Measurements from ENCODE around the gene CCDC127.
"Not testable (repeated sequence)": the region's sequence is repeated elsewhere in the genome, so short reads cannot be mapped to it uniquely, and the experiment has no call there.

CCDC127 gene

GRCh38 chr5:233426-233825 is 15.5 kb upstream of the CCDC127 start:
- DNase-seq = not testable (repeated sequence)

- no peak for DNase-seq
Observed at GRCh38 chr5:231661-232060, 13.7 kb upstream of the CCDC127 start.

DNA sequence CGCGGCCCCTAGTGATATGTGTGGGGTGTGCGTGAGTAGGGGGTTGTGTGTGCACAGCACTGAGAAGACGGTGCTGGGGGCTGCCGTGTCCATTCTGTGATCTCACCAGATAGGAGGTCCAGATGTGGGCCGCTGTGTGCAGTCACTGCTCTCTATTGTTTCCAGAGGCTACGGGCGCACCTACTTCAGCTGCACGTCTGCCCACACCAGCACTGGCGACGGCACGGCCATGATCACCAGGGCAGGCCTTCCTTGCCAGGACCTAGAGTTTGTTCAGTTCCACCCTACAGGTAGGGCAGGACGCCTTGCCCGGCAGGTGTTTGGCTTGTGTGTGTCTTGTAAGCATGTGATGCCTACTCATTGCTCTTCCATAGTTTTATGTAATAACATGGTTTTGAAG is 12.8 kb upstream of the CCDC127 start:
- no peak for DNase-seq

- no peak for DNase-seq
Observed at GRCh38 chr5:228886-229285, 10.9 kb upstream of the CCDC127 start.

- DNase-seq = not testable (repeated sequence)
Observed at GRCh38 chr5:227375-227774, 9.4 kb upstream of the CCDC127 start.

- no peak for DNase-seq
Observed at GRCh38 chr5:225334-225733, 7.4 kb upstream of the CCDC127 start.

- DNase-seq = no peak
Observed at GRCh38 chr5:223791-224190, 5.8 kb upstream of the CCDC127 start.

GRCh38 chr5:222951-223715 is 5.2 kb upstream of the CCDC127 start:
- not testable (repeated sequence) for DNase-seq

GRCh38 chr5:219991-220390 is 2.0 kb upstream of the CCDC127 start:
- DNase-seq = no peak

- DNase-seq = no peak
Observed at GRCh38 chr5:219460-219863, 1.5 kb upstream of the CCDC127 start.

GRCh38 chr5:218457-219291 is 721 bp upstream of the CCDC127 start:
- peak; percentile 14 for DNase-seq

DNA sequence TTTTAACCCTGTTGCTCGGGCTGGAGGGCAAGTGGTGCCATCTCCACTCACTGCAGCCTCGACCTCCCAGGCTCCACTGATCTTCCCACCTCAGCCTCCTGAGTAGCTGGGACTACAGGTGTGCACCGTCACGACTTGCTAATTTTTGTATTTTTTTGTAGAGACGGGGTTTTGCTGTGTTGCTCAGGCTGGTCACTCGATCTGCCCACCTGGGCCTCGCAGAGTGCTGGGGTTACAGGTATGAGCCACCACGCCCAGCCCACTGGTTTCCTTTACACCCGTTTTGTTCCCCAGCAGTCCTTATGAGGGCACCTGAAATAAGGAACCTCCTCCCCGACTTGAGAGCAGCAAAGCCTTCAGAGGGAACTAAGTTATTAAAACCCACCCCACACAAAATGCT is 1.9 kb downstream of the CCDC127 start:
- not testable (repeated sequence) for DNase-seq

- DNase-seq = not testable (repeated sequence)
Observed at GRCh38 chr5:215256-215655, 2.7 kb downstream of the CCDC127 start.

DNA sequence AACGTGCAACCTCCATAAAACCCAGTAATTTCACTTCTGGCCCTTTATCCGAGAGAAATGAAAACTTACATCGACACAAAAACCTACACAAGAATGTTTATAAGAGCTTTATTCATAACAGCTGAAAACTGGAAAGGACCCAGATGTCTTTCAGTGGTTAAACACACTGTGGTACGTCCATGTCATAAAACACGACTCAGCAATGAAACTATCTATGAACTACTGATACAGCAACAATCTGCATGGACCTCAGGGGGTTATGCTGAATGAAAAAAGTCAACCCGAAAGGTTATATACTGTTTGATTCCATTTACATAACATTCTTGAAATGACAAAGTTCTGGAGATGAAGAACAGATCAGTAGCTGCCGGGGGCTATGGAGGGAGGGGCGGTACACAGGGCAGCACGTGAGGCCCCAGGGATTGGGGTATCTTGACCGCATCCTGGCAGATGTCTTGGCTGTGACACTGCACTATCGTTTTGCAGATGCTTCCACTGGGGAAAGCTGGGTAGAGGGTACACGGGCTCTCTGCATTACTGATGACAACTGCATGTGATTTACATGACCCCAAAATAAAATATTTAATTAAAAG is 4.1 kb downstream of the CCDC127 start:
- DNase-seq = no peak

GRCh38 chr5:208449-209114 is 9.4 kb downstream of the CCDC127 start:
- DNase-seq = no peak

DNA sequence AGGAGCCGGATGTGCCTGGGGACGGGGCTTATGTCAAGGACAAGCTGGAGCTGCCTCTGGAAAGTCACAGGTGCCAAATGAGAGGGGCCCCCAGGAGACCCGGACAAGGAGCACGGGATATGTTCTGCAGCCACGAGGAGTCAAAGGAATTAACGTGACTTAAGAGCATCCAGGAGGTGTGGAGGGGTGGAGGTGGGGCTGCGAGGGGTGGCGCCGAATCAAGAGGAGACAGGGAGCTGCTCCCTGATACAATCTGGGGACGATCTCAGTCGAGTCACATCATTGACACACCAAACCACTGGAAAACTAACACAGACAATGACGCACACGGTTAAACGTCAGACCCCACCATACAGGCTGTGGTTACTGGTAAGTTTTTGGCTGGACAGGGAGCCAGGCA is 10.4 kb downstream of the CCDC127 start:
- no peak for DNase-seq

DNA sequence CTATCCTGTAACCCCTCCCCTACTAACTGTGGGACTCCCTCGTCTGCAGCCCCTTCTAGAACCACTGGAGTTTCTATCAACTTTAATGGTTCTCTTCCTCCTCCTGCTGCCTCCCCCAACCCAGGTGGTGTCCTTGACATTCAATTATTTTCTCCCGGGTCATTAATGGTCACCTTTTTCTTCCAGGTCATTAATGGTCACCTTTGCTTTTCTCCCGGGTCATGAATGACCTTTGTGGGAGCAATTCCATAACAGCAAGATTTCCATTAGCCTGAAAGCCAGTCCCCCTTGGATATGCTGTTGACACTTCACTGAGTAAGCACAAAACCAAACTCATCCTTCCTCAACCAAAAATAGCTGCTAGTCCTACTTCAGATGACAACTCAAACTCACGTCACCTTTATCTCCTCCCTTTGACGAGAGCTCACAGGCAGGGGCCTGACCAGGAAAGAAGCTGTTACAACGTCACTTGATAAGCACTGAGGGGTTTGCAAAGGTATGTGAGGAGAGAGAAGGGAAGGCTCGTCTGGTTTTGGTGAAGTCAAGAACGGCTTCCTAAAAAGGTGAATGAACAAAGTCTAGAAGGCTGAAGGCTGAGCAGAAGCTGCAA is 10.9 kb downstream of the CCDC127 start:
- DNase-seq = no peak

GRCh38 chr5:206406-206805 is 11.5 kb downstream of the CCDC127 start:
- DNase-seq = no peak

DNA sequence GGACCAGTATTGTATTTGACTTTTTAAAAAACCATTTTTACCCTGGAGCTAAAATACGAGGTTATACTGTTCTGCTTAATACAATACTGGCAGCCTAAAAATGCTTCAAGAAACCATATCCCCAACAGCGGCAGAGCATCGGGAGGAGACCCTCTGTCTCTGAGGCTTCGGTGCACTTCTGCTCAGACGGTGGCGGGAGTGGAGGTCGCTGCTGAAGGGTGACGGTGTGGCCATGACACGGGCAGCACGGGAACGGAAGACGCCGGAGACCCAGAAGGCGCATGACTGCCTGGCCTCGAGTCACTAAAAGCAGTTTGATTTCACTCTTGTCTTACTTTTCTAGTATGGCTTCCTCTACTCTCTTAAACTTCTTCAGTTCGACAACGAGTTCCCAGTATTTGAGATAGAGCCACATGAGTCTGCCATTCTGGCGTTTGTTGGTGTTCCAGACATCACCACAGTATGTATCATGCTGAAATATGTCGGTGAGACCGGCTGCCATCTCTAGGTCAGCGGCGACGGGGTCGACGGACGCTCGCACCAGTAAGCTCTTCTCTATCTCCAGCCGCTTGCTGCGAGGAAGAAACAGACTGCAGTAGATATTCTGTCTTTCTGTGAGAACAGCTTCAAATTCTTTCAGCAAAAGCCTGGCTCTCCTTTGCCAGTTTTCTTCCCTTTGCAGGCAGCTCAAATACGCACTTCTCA is 12.8 kb downstream of the CCDC127 start:
- no peak for DNase-seq

- DNase-seq = no peak
Observed at GRCh38 chr5:204462-204861, 13.5 kb downstream of the CCDC127 start.

DNA sequence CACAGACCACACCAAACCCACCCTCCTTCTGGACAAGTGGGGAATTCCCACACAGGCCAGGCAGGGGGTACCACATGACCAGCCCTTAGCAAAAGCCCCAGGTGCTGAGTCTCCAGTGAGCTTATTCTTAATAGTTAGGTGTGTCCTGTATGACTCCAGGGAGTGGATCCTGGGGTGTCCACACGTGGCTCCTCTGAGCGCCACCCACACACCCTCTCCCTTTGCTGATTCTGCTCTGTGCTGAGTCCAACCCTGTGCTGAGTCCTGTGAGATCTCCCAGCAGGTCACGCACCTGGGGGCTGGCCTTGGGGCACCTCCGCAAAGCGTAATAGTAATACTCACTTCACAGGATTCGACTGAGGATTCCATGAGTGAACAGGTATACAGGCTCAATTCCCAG is 14.0 kb downstream of the CCDC127 start:
- no peak for DNase-seq

GRCh38 chr5:203246-203930 is 14.6 kb downstream of the CCDC127 start:
- no peak for DNase-seq

Measured in CD4-positive, alpha-beta T cell treated with Interferon gamma for 1 hour (primary cell).